IPS DF 4.7 (cell line): ENCODE measurements around the gene MAGEB6B.
"Not testable (repeated sequence)": the region's sequence is repeated elsewhere in the genome, so short reads cannot be mapped to it uniquely, and the experiment has no call there.

ENCODE experiments used
- DNase-seq: peaks from one replicate; pipeline ENCODE4 v3.0.0-alpha.2; 2013; ENCODE audit warnings: low spot score; ENCODE audit errors: extremely low read depth

Gene MAGEB6B

DNA sequence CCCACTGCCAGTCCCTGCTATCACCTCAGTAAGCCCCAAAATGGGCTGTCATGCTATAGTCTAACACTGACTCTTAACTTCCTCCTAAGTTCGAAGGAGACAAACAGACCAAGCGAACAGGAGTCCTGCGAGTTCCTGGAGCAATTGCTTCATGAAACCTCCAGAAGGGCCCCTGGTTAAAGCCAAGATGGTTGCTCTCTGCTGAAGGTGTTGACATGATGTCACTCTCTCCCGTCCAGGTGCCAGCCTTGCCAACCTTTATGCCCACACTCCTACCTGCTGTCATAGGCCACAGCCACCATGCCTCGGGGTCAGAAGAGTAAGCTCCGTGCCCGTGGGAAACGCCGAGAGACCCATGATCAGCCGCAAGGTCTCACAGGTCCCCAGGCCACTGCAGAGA, at the start of gene MAGEB6B:
Gene MAGEB6B (plus strand): TSS at position 301 of the 400 bp plus-strand sequence. CDS start 0 bp downstream, at position 301.
- DNase-seq = no peak

GRCh38 chrX:26138274-26138673, 22.1 kb upstream of the MAGEB6B start, which contains the start of gene MAGEB18:
TSS of gene MAGEB18 (plus strand) at chrX:26138343. CDS start at chrX:26138986, 643 bp downstream.
- no peak for DNase-seq

- no peak for DNase-seq
Observed at GRCh38 chrX:26146024-26146423, 14.4 kb upstream of the MAGEB6B start.

- DNase-seq = no peak
Observed at GRCh38 chrX:26192204-26192603, 31.8 kb downstream of the MAGEB6B start, which contains the start of gene MAGEB6. TSS of gene MAGEB6 (plus strand) at chrX:26192440. CDS start at chrX:26193847, 1,407 bp downstream.

DNA sequence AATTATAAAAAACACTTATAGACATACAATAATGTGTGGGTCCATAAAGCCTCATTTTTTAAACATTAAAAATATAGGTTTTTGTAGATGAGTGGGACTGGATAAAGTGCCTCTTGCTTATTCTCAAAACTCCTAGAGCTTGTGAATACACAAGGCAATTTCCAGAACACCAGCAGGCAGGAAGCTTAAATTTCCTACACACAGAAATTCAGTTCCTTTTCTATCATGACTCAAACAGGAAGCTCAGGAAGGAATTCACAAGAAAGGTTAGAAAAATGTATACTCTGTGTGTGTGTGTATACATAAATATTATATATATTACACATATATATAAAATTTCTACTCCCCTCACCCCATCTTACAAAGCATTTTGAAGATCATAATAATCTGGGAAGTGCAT, 43.2 kb downstream of the MAGEB6B start:
- DNase-seq = no peak

GRCh38 chrX:26204717-26205116, 44.3 kb downstream of the MAGEB6B start:
- DNase-seq = not testable (repeated sequence)

DNA sequence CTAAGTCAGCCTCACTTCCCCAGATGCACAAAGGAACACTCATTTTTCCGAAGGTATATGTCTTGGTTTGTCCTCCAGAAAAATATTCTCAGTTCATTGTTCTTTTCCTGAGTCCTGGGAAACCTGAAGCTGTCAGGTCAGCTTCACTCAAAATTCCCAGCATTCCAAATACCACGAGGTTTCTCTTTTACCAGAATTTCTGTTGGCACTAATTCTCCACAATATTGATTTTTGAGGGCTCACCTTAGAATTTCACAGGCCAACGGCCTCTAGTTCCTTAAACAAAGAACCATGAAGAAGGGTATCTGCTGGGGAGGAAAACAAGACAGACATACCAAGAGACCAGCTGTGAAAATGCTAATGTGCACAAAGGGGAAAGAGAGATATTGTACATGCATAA, 47.6 kb downstream of the MAGEB6B start:
- no peak for DNase-seq
